Left ventricle myocardium inferior (tissue), 1 donor: ENCODE measurements around the gene ESRRG. TPM values are rescaled to one million over a fixed set of nuclear protein-coding genes. Genes with fewer than 3 reads are reported as not detected.

Source experiments
- DNase-seq: peaks from one replicate; pipeline ENCODE4 v3.0.0-alpha.2; 2020
- H3K27ac ChIP-seq: fragments of 200-600 bp; replicated peaks from 2 replicates; pipeline ENCODE4 v1.8.0; 2021
- H3K27me3 ChIP-seq: fragments of 200-600 bp; 2 replicates; pipeline ENCODE4 v1.8.0; 2021; ENCODE audit warnings: low read depth
- H3K36me3 ChIP-seq: fragments of 200-600 bp; 2 replicates; pipeline ENCODE4 v1.8.0; 2021
- H3K4me1 ChIP-seq: fragments of 200-600 bp; 2 replicates; pipeline ENCODE4 v1.8.0; 2021
- H3K4me3 ChIP-seq: fragments of 200-600 bp; 2 replicates; pipeline ENCODE4 v1.8.0; 2021; ENCODE audit warnings: mild to moderate bottlenecking, moderate library complexity
- H3K9me3 ChIP-seq: fragments of 200-600 bp; replicated peaks from 2 replicates; pipeline ENCODE4 v1.8.0; 2021
- intact Hi-C: fragments of 100-400 bp; cut with micrococcal nuclease; formaldehyde crosslinking; loops from one replicate; pipeline ENCODE4 v1.11.0; 2022
- total RNA-seq: library from RNA; stranded (reverse); fragmentation: NEBNext Ultra II Directional; extraction: Animal tissue kit (Norgen Biotek cat#: 25700); gene quantifications from one replicate; pipeline ENCODE4 v1.2.1, GENCODE V29; 2021
- TF ChIP-seq, protein P1 (sequence below): fragments of 200-600 bp; IDR thresholded peaks from 2 replicates; pipeline ENCODE4 v1.8.0; 2021; ENCODE audit warnings: antibody characterized with exemption, mild to moderate bottlenecking, borderline replicate concordance
- donor health status: DM: no; HTN: yes; CAD: no; lungs with severe emphysema.

The ESRRG gene
- total RNA-seq, 1 donor from 2014 or later, result 58.5 TPM

DNA sequence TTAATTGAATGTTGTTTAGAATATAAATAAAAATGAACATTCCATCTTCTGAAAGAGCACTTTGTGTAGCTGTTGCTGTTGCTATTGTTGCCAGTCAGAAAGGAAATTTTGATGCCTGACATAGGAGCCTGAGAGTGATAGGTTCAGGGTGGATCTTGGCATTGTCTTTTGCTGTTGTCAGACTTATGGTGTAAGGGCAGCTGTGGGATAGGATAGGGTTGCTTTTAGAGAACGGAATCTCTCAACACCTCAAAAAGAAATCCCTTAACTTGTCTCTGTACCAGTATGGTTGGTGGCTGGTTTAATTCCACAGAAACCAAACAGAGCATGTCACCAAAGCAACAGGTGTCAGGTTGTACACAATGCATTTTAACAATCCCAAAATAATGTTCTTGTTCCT, 62.7 kb downstream of the ESRRG start:
- no peaks in the 10 kb centered on the region for H3K9me3 ChIP-seq
- H3K36me3 ChIP-seq, result no peaks in the 10 kb centered on the region
- no peak for DNase-seq
- no peaks in the 10 kb centered on the region for H3K27me3 ChIP-seq
- no peak overlapping the region for H3K27ac ChIP-seq
- TF ChIP-seq, protein P1, sequence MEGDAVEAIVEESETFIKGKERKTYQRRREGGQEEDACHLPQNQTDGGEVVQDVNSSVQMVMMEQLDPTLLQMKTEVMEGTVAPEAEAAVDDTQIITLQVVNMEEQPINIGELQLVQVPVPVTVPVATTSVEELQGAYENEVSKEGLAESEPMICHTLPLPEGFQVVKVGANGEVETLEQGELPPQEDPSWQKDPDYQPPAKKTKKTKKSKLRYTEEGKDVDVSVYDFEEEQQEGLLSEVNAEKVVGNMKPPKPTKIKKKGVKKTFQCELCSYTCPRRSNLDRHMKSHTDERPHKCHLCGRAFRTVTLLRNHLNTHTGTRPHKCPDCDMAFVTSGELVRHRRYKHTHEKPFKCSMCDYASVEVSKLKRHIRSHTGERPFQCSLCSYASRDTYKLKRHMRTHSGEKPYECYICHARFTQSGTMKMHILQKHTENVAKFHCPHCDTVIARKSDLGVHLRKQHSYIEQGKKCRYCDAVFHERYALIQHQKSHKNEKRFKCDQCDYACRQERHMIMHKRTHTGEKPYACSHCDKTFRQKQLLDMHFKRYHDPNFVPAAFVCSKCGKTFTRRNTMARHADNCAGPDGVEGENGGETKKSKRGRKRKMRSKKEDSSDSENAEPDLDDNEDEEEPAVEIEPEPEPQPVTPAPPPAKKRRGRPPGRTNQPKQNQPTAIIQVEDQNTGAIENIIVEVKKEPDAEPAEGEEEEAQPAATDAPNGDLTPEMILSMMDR, result no peak
- H3K4me1 ChIP-seq, result peaks cover 23% of the 10 kb centered on the region
- intact Hi-C loops, result no loop called here
- H3K4me3 ChIP-seq, result no peak overlapping the region

DNA sequence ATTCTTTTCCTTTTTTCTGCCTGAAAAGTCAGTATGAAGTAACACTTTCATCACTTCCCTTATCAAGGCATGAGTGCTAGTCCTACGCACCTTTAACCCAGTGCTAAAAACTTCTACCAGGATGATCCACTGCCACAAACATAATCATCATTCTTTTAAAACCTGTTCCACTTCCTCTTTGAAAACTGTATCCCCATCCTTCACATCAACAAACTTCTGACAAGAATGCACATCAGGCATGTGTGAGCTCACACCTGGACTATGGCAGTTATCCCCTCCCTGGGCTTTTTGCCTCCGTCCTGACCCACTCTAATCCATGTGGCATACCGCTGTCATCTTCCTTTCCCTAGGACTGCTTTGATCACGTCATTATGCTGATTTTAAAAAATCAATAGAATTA, 70.2 kb downstream of the ESRRG start:
- Histone ChIP-seq H3K4me3 (no peak overlapping the region), H3K27ac (no peak overlapping the region), H3K4me1 (no peaks in the 10 kb centered on the region), H3K9me3 (no peaks in the 10 kb centered on the region), H3K27me3 (no peaks in the 10 kb centered on the region), H3K36me3 (no peaks in the 10 kb centered on the region)
- intact Hi-C loops, result no loop called here
- TF ChIP-seq, protein P1, result no peak
- no peak for DNase-seq

DNA sequence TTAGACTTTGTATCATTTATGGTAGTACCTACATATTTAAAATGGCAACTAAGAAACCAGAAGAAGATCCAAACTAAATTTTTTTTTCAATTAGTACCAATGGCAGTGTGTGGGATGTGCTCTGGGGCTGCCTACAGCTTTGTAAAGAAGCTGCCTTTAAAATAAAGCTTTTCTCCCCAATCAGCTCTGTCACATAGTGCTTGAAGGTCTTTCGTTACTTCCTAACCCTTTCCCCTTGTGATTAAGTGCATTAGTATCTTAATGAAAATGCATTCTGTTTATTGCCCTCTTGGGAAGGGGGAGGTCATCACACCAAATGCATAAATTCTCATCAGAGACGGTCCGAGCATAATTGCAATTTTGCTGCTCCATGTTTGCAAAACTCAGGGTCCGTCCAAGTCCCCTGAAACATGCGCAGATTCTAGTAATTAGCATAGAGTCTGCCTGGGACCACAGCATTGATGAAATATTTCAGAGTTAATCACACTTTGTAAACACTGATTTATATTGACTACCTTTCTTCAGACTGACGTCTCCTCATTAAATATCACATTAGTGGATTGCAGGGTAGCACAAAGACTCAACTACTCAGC, 71.3 kb downstream of the ESRRG start:
- intact Hi-C loops, result no loop called here
- Histone ChIP-seq H3K36me3 (no peaks in the 10 kb centered on the region), H3K9me3 (no peaks in the 10 kb centered on the region), H3K4me3 (no peak overlapping the region), H3K27me3 (no peaks in the 10 kb centered on the region), H3K27ac (no peak overlapping the region), H3K4me1 (no peaks in the 10 kb centered on the region)
- no peak for DNase-seq
- TF ChIP-seq, protein P1, result no peak

DNA sequence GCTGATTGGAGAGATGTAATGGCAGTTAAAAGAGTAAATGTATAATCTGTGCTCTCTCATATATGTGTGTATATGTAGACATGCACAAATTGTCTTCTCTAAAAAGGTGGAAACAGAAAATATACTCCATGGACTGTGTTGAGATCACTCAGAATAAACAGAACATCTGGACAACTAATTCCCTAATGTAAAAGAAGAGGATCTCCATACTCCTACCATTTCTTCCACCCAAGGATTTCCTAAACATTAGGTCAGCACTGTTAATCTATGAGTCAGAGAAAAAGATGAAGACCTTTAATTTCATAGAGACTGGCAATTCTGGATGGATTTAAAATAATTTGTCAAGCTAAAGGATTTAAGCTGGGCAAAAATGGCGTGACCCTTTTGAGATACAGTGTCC, 80.1 kb downstream of the ESRRG start:
- no peak overlapping the region for H3K27ac ChIP-seq
- H3K4me1 ChIP-seq, result peaks cover 36% of the 10 kb centered on the region
- no peaks in the 10 kb centered on the region for H3K9me3 ChIP-seq
- intact Hi-C loops, result no loop called here
- H3K36me3 ChIP-seq, result no peaks in the 10 kb centered on the region
- TF ChIP-seq, protein P1, result no peak
- no peak overlapping the region for H3K4me3 ChIP-seq
- no peak for DNase-seq
- H3K27me3 ChIP-seq, result no peaks in the 10 kb centered on the region

DNA sequence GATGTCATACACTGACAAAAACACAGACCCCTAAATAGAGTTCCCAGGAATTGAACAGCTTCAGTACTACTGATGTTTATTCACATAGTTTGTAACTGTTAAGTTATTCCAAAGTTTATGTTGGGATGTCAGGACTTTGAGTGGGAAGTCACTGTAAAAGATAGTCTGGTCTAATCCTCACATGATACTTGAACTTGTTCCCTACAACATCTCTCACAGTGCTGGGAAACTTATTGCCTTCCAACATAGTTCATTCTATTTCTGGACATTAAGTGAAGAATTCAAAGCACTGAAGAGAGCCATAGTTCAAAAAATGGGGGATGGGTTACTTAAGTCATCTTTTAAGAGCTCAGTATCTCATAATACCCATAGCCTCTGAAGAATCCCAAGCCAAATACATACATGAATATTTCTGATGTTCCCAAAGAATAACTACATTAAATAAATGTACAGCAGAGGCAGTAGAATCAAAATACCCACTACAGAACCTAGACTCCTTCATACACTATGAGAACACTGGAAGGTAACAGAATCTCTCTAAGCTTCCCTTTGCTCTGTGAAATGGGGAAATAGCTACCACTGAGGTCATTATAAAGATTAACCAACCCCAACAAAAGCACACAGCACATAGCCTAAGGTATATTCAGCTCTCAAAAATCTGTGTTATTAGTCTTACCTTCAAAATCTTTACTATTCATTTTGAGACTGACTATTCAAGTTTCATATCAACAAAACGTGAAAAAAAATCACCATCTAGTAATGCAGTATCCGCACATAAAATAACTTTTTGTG, 81.4 kb downstream of the ESRRG start:
- Histone ChIP-seq H3K9me3 (no peaks in the 10 kb centered on the region), H3K36me3 (no peaks in the 10 kb centered on the region), H3K4me3 (no peak overlapping the region), H3K27me3 (no peaks in the 10 kb centered on the region), H3K4me1 (peaks cover 36% of the 10 kb centered on the region), H3K27ac (peak overlapping the region; percentile 13)
- TF ChIP-seq, protein P1, result no peak
- DNase-seq, result no peak
- intact Hi-C loops, result no loop called here
